HG02678 (cell line): ENCODE measurements around the gene ZNF559.

Experiments
- ATAC-seq: cut with Tn5 transposase; IDR thresholded peaks from one replicate; pipeline ENCODE4 v1.9.1; 2021; ENCODE audit warnings: mild to moderate bottlenecking, moderate library complexity; ENCODE audit not compliant: unreplicated experiment

The ZNF559 gene

GRCh38 chr19:9352505-9352904 lies 28.5 kb downstream of the ZNF559 start:
- no peak for ATAC-seq

GRCh38 chr19:9353011-9353410 lies 29.0 kb downstream of the ZNF559 start:
- ATAC-seq, result no peak

- ATAC-seq, result no peak
These were observed 30.7 kb downstream of the ZNF559 start for GRCh38 chr19:9354651-9355050.

DNA sequence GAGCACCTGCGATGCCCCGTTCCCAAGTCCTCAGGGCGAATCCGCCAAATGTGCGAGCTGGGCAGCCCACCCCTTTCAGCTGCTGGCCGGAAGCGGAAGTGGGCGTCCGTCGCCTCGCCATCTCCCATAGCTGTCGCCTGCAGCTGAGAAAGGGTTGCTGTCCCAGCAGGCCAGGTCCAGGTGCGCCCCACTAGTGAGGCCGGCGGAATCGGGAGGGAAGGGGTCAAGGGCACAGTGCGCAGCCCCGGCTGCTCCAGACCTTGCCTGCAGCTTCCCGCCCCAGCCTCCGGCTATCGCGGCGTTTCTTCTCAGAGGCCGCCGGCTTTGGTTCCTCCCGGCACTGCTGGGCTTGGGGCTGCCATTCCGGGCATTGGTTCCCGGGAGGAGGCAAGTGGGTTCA lies 38.9 kb downstream of the ZNF559 start, which contains the start of gene ZNF177:
Gene ZNF177, plus strand, starts transcription at position 109 of the 400 bp plus-strand sequence. CDS start 15,299 bp downstream, outside the sequence.
- no peak for ATAC-seq

DNA sequence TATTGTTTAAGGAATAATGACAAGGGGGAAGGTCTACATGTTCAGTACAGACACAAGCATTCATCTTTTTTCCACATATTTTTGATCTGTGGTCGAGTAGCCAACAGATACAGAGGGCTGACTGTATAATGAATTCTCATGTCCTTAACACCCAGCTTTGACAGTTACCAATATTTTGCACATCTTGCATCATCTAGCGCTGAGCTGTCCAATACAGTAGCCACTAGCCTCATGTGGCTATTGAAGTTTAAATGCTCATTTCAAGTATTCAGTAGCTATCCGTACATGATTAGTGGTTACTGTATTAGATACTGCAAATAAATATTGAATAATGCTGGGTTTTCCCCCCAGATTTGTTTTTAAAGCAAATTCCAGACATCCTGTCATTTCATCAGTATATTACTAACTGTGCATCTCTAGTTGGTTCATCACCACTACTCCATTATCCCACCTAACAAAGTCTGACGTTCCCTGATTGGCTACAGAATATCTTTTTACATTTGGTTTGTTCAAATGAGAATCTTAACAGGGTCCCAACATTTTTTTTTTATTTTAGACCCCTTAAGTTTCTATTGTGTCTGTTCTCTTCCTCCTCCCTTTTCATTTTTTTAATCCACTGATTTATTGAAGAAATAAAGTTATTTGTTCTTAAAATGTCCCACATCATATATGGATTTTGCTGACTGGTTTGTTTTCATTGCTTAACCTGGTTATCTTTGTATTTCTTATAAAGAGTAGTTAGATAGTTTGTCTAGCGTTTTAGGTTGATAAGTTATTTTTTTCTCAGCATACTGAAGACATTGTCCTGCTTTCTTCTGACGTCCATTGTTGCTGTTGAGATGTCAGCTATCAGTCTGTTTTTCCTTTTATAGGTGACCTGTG lies 47.0 kb downstream of the ZNF559 start:
- no peak for ATAC-seq

- no peak for ATAC-seq
These were observed 57.4 kb downstream of the ZNF559 start for GRCh38 chr19:9381361-9381785.
